Tibial nerve (tissue), 4 donors: ENCODE data around the gene LARGE2.

Experiments
- CTCF ChIP-seq, 5 experiments: fragments of 200-600 bp in 3 of 5; fragments of 450-650 bp in 2 of 5; sonication (generic) in 3 of 5; IDR thresholded peaks; one replicate each; pipeline ENCODE4 v1.5.1; 2016 to 2019; ENCODE audit warnings: antibody characterized with exemption in 5 of 5, mild to moderate bottlenecking in 3 of 5, moderate library complexity in 2 of 5
- EP300 ChIP-seq, 2 donors: sonication (generic); formaldehyde crosslinking; IDR thresholded peaks; one replicate each; pipeline ENCODE4 v1.6.1; 2017; ENCODE audit warnings: antibody characterized with exemption in 2 of 2, mild to moderate bottlenecking in 1 of 2
- POLR2A ChIP-seq, 2 donors: fragments of 450-650 bp; IDR thresholded peaks; one replicate each; pipeline ENCODE4 v1.6.1; 2017; ENCODE audit warnings: antibody characterized with exemption in 2 of 2, mild to moderate bottlenecking in 2 of 2, moderate library complexity in 2 of 2

GRCh38 chr11:45918331-45918941 is 4.0 kb upstream of the LARGE2 start:
- TF ChIP-seq CTCF (IDR thresholded peaks at IDR 0.05), result no peak
- peak; percentile 40 to 54 for TF ChIP-seq POLR2A (IDR thresholded peaks at IDR 0.05)
- TF ChIP-seq EP300 (IDR thresholded peaks at IDR 0.05), result peak in 1 of 2 donors; percentile 86
